Activated CD4-positive, alpha-beta T cell treated with anti-CD3 and anti-CD28 coated beads, Interleukin-10, Interleukin-2, amounts not matched to agents 100 ng/mL and 50 ng/mL, durations not matched to agents 16 hours and 8 hours (primary cell): ENCODE data around the gene ITSN2.
"Not testable (repeated sequence)": the region's sequence is repeated elsewhere in the genome, so short reads cannot be mapped to it uniquely, and the experiment has no call there.

Source experiments
- DNase-seq: peaks from one replicate; pipeline ENCODE4 v3.0.0-alpha.2; 2020

ITSN2 gene

GRCh38 chr2:24209389-24210105 lies 150.8 kb downstream of the ITSN2 start:
- no peak for DNase-seq

- DNase-seq: no peak
These were observed 151.8 kb downstream of the ITSN2 start for GRCh38 chr2:24208490-24208889.

- no peak for DNase-seq
These were observed 153.0 kb downstream of the ITSN2 start for GRCh38 chr2:24207359-24207758.

GRCh38 chr2:24206714-24207113 lies 153.6 kb downstream of the ITSN2 start:
- DNase-seq: no peak

- DNase-seq: no peak
These were observed 154.1 kb downstream of the ITSN2 start for GRCh38 chr2:24206242-24206641.

- no peak for DNase-seq
These were observed 155.2 kb downstream of the ITSN2 start for GRCh38 chr2:24205131-24205530.

GRCh38 chr2:24204505-24204904 lies 155.8 kb downstream of the ITSN2 start:
- DNase-seq: no peak

- no peak for DNase-seq
These were observed 156.6 kb downstream of the ITSN2 start for GRCh38 chr2:24203787-24204150.

- DNase-seq: no peak
These were observed 157.1 kb downstream of the ITSN2 start for GRCh38 chr2:24203029-24203786.

GRCh38 chr2:24200799-24201198 lies 159.5 kb downstream of the ITSN2 start:
- DNase-seq: no peak

GRCh38 chr2:24199968-24200590 lies 160.3 kb downstream of the ITSN2 start:
- no peak for DNase-seq

GRCh38 chr2:24197213-24197612 lies 163.1 kb downstream of the ITSN2 start:
- not testable (repeated sequence) for DNase-seq

- DNase-seq: no peak
These were observed 168.5 kb downstream of the ITSN2 start for GRCh38 chr2:24191848-24192247.

- no peak for DNase-seq
These were observed 169.2 kb downstream of the ITSN2 start for GRCh38 chr2:24191156-24191555.

- DNase-seq: no peak
These were observed 169.8 kb downstream of the ITSN2 start for GRCh38 chr2:24190503-24190902.

- no peak for DNase-seq
These were observed 170.8 kb downstream of the ITSN2 start for GRCh38 chr2:24189551-24189950.

GRCh38 chr2:24183366-24184069 lies 176.8 kb downstream of the ITSN2 start:
- no peak for DNase-seq

- no peak for DNase-seq
These were observed 177.8 kb downstream of the ITSN2 start for GRCh38 chr2:24182507-24182906.

- no peak for DNase-seq
These were observed 178.5 kb downstream of the ITSN2 start for GRCh38 chr2:24181849-24182248.

- no peak for DNase-seq
These were observed 180.7 kb downstream of the ITSN2 start for GRCh38 chr2:24179683-24180082.

GRCh38 chr2:24176326-24176725 lies 184.0 kb downstream of the ITSN2 start:
- no peak for DNase-seq

GRCh38 chr2:24175631-24176187 lies 184.6 kb downstream of the ITSN2 start:
- DNase-seq: no peak

GRCh38 chr2:24174851-24175277 lies 185.5 kb downstream of the ITSN2 start, which contains the start of gene FAM228A:
Gene FAM228A, plus strand, starts transcription at chr2:24175053. Its CDS starts 428 bp downstream, at chr2:24175481.
- DNase-seq: no peak
